ENCODE data around the gene LHFPL3.

The LHFPL3 gene

GRCh38 chr7:104371980-104372357 is 43.6 kb downstream of the LHFPL3 start:
- no peak for DNase-seq

- no peak for DNase-seq
Measured at GRCh38 chr7:104382616-104383015, 54.2 kb downstream of the LHFPL3 start.

GRCh38 chr7:104386943-104387342 is 58.5 kb downstream of the LHFPL3 start:
- no peak for DNase-seq

- no peak for DNase-seq
Measured at GRCh38 chr7:104388222-104388621, 59.8 kb downstream of the LHFPL3 start.

GRCh38 chr7:104395162-104395561 is 66.8 kb downstream of the LHFPL3 start:
- no peak for DNase-seq

- no peak for DNase-seq
Measured at GRCh38 chr7:104397442-104397841, 69.0 kb downstream of the LHFPL3 start.

GRCh38 chr7:104408371-104408770 is 80.0 kb downstream of the LHFPL3 start:
- DNase-seq = no peak

- no peak for DNase-seq
Measured at GRCh38 chr7:104410742-104411141, 82.3 kb downstream of the LHFPL3 start.

GRCh38 chr7:104412911-104413310 is 84.5 kb downstream of the LHFPL3 start:
- no peak for DNase-seq

- DNase-seq = no peak
Measured at GRCh38 chr7:104414216-104414615, 85.8 kb downstream of the LHFPL3 start.

GRCh38 chr7:104415700-104416099 is 87.3 kb downstream of the LHFPL3 start:
- DNase-seq = no peak

- no peak for DNase-seq
Measured at GRCh38 chr7:104416866-104417393, 88.5 kb downstream of the LHFPL3 start.

GRCh38 chr7:104431930-104432329 is 103.5 kb downstream of the LHFPL3 start:
- no peak for DNase-seq

GRCh38 chr7:104434129-104434528 is 105.7 kb downstream of the LHFPL3 start:
- no peak for DNase-seq

GRCh38 chr7:104442481-104442880 is 114.1 kb downstream of the LHFPL3 start:
- DNase-seq = no peak

GRCh38 chr7:104444017-104444416 is 115.6 kb downstream of the LHFPL3 start:
- DNase-seq = no peak

- no peak for DNase-seq
Measured at GRCh38 chr7:104445393-104445792, 117.0 kb downstream of the LHFPL3 start.

- DNase-seq = no peak
Measured at GRCh38 chr7:104450861-104451260, 122.5 kb downstream of the LHFPL3 start.

- DNase-seq = no peak
Measured at GRCh38 chr7:104453190-104453589, 124.8 kb downstream of the LHFPL3 start.

GRCh38 chr7:104458875-104459274 is 130.5 kb downstream of the LHFPL3 start:
- no peak for DNase-seq

GRCh38 chr7:104469166-104469820 is 140.9 kb downstream of the LHFPL3 start:
- DNase-seq = no peak

GRCh38 chr7:104480529-104480928 is 152.1 kb downstream of the LHFPL3 start:
- no peak for DNase-seq

- no peak for DNase-seq
Measured at GRCh38 chr7:104482362-104483037, 154.1 kb downstream of the LHFPL3 start.

GRCh38 chr7:104486931-104487330 is 158.5 kb downstream of the LHFPL3 start:
- DNase-seq = no peak

GRCh38 chr7:104487642-104488041 is 159.2 kb downstream of the LHFPL3 start:
- DNase-seq = no peak
